ENCODE data around the gene SLBP.

GRCh38 chr4:1705732-1706131 is 6.4 kb downstream of the SLBP start:
- no peak for TF ChIP-seq CTCF (conservative IDR thresholded peaks at IDR 0.05)
- TF ChIP-seq ZFX (IDR thresholded peaks at IDR 0.05), result no peak
